ENCODE measurements around the gene ESPNL. TPM values are rescaled to one million over a fixed set of nuclear protein-coding genes. Genes with fewer than 3 reads are reported as not detected.
A peak's percentile ranks its signal among the peaks of the same experiment; 100 is the strongest.

ESPNL gene
- total RNA-seq, 2 experiments from 2014 or later = 0.05 to 0.15 TPM

DNA sequence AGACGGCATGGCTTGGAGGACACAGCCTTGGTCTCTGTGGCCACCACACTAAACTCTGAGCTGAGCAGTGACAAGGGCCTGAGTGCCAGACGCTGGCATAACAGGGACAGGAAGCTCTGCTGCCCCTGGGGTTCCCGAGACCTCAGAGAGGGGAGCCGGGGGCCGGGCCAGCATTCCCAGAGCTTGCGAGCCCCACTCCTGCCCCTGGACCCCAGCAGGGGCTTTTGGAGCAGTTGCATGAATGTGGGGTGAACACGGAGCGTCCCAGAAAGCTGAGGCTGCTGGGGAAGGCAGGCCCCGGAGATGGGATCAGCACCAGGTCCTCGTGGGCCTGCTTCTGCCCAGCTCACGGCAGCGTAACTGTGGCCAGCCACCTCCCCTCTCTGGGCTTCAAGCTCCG is 51.1 kb downstream of the ESPNL start:
- Mint-ChIP-seq H3K36me3 (ENCODE audit: low read depth) (no peaks in the 10 kb centered on the region), H3K4me3 (no peak overlapping the region), H3K27me3 (ENCODE audit: low read depth) (no peaks in the 10 kb centered on the region), H3K4me1 (ENCODE audit: low read depth) (no peaks in the 10 kb centered on the region), H3K27ac (no peak overlapping the region), H3K9me3 (peaks cover 3% of the 10 kb centered on the region)
- CTCF ChIA-PET = no interaction called here
- intact Hi-C loops (cut with micrococcal nuclease) = no loop called here
- no peak for DNase-seq

- intact Hi-C loops (cut with micrococcal nuclease) = no loop called here
- H3K27ac Mint-ChIP-seq = no peak overlapping the region
- CTCF ChIA-PET = no interaction called here
Measured at GRCh38 chr2:238151628-238152235, 51.6 kb downstream of the ESPNL start.

DNA sequence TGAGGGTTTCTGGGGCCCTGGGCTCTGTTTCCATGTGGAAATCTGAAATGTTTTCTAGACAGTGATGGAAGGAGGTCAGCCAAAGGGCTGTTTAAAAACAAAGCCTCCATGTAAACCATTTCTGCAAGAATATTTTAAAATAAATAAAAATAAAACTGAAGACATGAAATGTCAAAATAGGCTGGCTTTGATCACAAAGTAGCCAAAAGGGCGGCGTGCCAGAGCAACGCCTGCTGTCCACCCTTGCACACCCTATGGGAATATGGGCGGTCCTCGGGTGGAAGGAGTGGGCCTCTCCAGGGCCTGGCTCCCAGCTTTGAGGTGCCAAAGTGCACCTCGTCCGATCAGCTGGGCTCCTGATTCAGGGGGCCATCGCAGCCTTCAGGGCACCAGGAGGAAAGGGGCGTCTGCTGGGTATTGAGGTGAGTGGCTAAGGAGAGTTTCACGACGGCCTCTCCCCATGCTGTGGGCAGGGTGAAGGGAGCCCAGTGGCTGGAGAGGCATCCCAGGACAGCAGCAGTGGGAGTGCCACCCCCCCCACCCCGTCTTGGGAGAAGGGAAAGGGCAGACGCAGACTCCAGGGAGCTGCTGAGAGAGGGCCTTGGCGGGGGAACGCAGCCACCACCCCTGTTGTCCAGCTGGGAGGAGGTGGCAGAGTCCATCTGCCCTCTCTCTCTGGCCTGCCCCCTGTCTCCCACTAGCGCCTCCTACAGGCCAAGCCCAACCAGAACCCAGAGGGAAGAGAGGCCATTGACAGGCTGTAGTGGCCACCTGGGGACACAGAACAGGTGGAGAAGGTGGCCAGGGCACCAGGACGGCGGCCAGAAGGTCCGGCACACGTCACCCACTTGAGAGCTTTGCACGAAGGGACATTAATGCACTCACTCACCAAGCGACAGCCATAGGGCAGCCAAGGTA is 52.9 kb downstream of the ESPNL start:
- Mint-ChIP-seq H3K9me3 (peaks cover 3% of the 10 kb centered on the region), H3K36me3 (ENCODE audit: low read depth) (no peaks in the 10 kb centered on the region)
- no peak for DNase-seq

More at GRCh38 chr2:238151628-238152235, 51.6 kb downstream of the ESPNL start:
- Mint-ChIP-seq H3K27me3 (ENCODE audit: low read depth) (no peaks in the 10 kb centered on the region), H3K36me3 (ENCODE audit: low read depth) (no peaks in the 10 kb centered on the region), H3K4me3 (no peak overlapping the region), H3K4me1 (ENCODE audit: low read depth) (no peaks in the 10 kb centered on the region), H3K9me3 (peaks cover 3% of the 10 kb centered on the region)
- no peak for DNase-seq

DNA sequence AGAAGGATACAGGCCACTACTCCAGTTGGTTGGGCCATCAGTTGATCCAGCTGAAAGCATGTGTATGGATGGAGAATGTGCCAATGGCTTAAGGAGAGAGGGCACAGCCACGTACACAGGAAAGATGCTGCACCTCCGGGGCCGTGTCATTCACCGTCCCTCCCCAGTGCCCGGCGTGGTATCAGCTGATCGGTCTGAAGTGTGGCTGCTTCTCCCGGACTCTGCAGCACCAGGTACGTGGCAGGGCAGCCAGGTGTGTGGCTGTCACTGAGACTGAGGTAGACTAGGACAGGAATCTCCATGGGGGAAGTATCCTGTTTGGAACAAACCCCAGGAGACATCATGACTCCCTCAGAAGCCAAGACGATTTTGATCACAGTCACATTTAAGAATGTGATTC is 54.4 kb downstream of the ESPNL start:
- CTCF ChIA-PET = interaction anchor here (0.7 kb wide), 1 partner anchor 12 kb away, joined by 3 read pairs; no protein-coding TSS in a partner anchor
- Mint-ChIP-seq H3K27me3 (ENCODE audit: low read depth) (peaks cover 4% of the 10 kb centered on the region), H3K27ac (no peak overlapping the region), H3K9me3 (peaks cover 3% of the 10 kb centered on the region), H3K36me3 (ENCODE audit: low read depth) (no peaks in the 10 kb centered on the region), H3K4me1 (ENCODE audit: low read depth) (peaks cover 4% of the 10 kb centered on the region), H3K4me3 (no peak overlapping the region)
- DNase-seq = no peak
- intact Hi-C loops (cut with micrococcal nuclease) = no loop called here

More for the DNA sequence above, 52.9 kb downstream of the ESPNL start:
- no peaks in the 10 kb centered on the region for H3K27me3 Mint-ChIP-seq (ENCODE audit: low read depth)
- CTCF ChIA-PET = no interaction called here
- no peak overlapping the region for H3K27ac Mint-ChIP-seq
- intact Hi-C loops (cut with micrococcal nuclease) = no loop called here
- H3K4me3 Mint-ChIP-seq = no peak overlapping the region
- no peaks in the 10 kb centered on the region for H3K4me1 Mint-ChIP-seq (ENCODE audit: low read depth)

DNA sequence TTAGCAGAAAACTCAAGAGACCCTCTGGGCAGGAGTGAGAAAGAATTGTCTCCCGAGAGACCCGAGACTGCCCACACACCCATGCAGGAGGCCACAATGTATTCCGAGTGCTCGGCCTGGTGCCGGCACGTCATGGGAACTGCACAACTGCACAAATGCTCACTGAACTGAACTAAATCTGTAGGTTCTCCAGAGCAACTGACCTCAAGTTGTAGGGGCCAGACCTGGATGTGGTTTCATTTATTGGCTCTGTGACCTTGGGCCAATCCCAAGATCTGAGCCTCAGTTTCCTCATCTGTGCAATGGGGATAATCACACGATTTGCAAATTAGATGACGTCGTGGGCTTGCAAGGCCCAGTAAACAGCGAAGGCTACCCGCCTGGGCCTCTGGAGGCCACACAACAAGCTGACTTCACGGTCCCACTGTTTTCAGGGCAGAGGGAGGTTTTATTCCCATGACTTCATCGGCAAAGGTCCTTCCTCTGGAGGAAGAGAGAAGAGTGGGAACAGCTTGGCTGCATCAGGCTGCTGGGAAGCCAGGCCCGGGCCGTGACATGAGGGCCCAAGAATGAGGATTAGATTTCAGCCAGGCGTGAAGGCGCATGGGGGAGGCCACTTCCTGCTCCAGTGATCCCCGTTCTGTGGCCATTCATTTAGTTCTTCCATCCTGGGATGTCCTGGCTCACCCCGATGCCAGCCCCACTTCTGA is 55.1 kb downstream of the ESPNL start:
- no peak overlapping the region for H3K27ac Mint-ChIP-seq
- peaks cover 7% of the 10 kb centered on the region for H3K4me1 Mint-ChIP-seq (ENCODE audit: low read depth)
- no peaks in the 10 kb centered on the region for H3K36me3 Mint-ChIP-seq (ENCODE audit: low read depth)
- peaks cover 9% of the 10 kb centered on the region for H3K27me3 Mint-ChIP-seq (ENCODE audit: low read depth)
- H3K9me3 Mint-ChIP-seq = peaks cover 3% of the 10 kb centered on the region
- DNase-seq = no peak
- H3K4me3 Mint-ChIP-seq = no peak overlapping the region
- CTCF ChIA-PET = no interaction called here
- intact Hi-C loops (cut with micrococcal nuclease) = loop anchor here (5.0 kb wide), 1 partner anchor 188 kb away; the partner anchor contains the start of gene UBE2F

DNA sequence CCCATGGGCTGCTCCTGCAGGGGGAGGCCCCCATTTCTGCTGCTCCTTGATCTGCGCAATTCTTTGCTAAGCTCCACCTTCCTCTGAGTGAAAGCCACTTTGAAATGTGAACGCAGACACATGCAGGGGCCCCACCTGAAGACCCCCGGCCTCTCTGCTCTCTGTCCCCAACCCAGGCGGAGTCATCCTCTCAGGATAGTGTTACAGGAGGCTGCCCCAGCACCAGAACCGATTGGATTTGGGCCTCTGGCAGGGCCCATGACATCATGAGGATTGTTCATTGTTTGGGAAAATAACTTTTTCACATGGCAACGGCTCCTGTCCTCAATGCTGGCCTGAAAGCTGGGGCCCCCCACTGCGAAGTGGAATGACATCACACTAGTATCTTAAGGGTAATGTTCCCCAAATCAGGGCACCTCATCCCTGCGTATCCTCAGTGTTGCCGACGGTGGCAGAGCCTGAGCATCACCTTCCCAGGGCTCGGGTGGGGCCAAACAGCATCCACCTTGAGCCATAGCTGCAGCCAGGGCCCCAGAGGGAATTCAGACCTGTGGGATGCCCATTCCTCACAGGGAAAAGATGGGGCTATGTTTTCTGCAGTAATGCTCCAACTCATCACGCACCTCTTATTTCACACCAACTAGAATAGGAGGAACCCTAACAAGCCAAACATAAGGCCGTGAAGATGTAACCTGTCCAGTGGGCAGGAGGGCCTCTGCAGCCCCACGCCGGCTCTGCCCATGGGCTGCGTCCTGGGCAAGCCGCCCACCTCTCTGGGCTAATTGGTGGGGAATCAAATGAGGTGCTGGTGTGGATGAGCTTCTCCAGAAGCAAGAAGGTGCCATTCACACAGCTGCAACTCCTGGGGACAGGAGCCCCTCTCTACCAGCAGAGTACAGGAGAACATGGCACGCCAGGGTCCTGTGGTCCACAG is 55.9 kb downstream of the ESPNL start:
- no peak overlapping the region for H3K4me3 Mint-ChIP-seq
- peaks cover 3% of the 10 kb centered on the region for H3K9me3 Mint-ChIP-seq
- H3K27ac Mint-ChIP-seq = no peak overlapping the region
- H3K27me3 Mint-ChIP-seq (ENCODE audit: low read depth) = peaks cover 13% of the 10 kb centered on the region
- DNase-seq = no peak
- peaks cover 7% of the 10 kb centered on the region for H3K4me1 Mint-ChIP-seq (ENCODE audit: low read depth)
- CTCF ChIA-PET = no interaction called here
- no peaks in the 10 kb centered on the region for H3K36me3 Mint-ChIP-seq (ENCODE audit: low read depth)
- intact Hi-C loops (cut with micrococcal nuclease) = loop anchor here (5.0 kb wide), 1 partner anchor 189 kb away; the partner anchor contains the start of gene UBE2F

DNA sequence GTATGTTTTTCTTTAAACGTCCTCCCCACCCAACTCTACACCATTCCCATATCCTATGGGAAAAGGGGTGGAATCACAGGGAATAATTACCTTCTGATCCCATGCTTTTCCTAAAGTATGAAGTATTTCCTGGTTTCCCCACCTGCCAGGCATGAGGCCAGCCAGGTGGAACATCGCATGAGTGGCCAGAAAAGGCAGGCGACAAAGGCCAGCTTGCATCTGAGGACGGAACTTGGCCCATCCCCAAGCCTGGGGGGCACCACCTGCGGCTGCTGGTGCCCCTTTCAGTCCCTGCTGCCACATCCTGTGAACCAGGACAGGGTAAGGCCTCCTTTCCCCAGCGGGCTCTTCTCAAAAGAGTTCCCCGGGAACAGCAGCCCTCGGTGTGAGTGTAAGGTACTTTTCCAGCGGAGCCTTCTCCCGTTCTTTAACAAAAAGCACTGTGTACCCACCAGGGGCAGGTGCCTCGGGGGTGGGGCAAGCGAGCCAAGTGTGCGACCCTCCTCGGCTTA is 57.4 kb downstream of the ESPNL start:
- intact Hi-C loops (cut with micrococcal nuclease) = loop anchor here (1.0 to 5.0 kb wide), 2 partner anchors 106 to 190 kb away; partner anchors contain the start of gene UBE2F
- no peak overlapping the region for H3K27ac Mint-ChIP-seq
- H3K4me1 Mint-ChIP-seq (ENCODE audit: low read depth) = peaks cover 7% of the 10 kb centered on the region
- DNase-seq = no peak
- H3K9me3 Mint-ChIP-seq = peaks cover 3% of the 10 kb centered on the region
- peaks cover 15% of the 10 kb centered on the region for H3K27me3 Mint-ChIP-seq (ENCODE audit: low read depth)
- CTCF ChIA-PET = no interaction called here
- no peaks in the 10 kb centered on the region for H3K36me3 Mint-ChIP-seq (ENCODE audit: low read depth)
- H3K4me3 Mint-ChIP-seq = no peak overlapping the region

GRCh38 chr2:238158018-238158508 is 57.9 kb downstream of the ESPNL start:
- CTCF ChIA-PET = no interaction called here
- Mint-ChIP-seq H3K27ac (no peak overlapping the region), H3K27me3 (ENCODE audit: low read depth) (peaks cover 15% of the 10 kb centered on the region), H3K36me3 (ENCODE audit: low read depth) (no peaks in the 10 kb centered on the region), H3K4me1 (ENCODE audit: low read depth) (peaks cover 7% of the 10 kb centered on the region), H3K9me3 (peaks cover 3% of the 10 kb centered on the region), H3K4me3 (no peak overlapping the region)
- DNase-seq = no peak
- intact Hi-C loops (cut with micrococcal nuclease) = loop anchor here (1.0 to 5.0 kb wide), 2 partner anchors 105 to 191 kb away; partner anchors contain the start of gene UBE2F

GRCh38 chr2:238158509-238159070 is 58.5 kb downstream of the ESPNL start, which contains the start of gene ERFE:
TSS of gene ERFE (plus strand) at chr2:238158970. CDS start at chr2:238159008, 38 bp downstream.
- Mint-ChIP-seq H3K27me3 (ENCODE audit: low read depth) (peaks cover 17% of the 10 kb centered on the region), H3K9me3 (peaks cover 3% of the 10 kb centered on the region), H3K36me3 (ENCODE audit: low read depth) (no peaks in the 10 kb centered on the region), H3K4me1 (ENCODE audit: low read depth) (peaks cover 7% of the 10 kb centered on the region), H3K4me3 (peak within 1 kb of the TSS; percentile 62), H3K27ac (no peak within 1 kb of the TSS)
- CTCF ChIA-PET = interaction anchor here (0.7 kb wide), 1 partner anchor 14 kb away, joined by 3 read pairs; no protein-coding TSS in a partner anchor
- DNase-seq = peak; percentile 61
- intact Hi-C loops (cut with micrococcal nuclease) = loop anchor here (1.0 to 5.0 kb wide), 2 partner anchors 105 to 191 kb away; partner anchors contain the start of gene UBE2F

DNA sequence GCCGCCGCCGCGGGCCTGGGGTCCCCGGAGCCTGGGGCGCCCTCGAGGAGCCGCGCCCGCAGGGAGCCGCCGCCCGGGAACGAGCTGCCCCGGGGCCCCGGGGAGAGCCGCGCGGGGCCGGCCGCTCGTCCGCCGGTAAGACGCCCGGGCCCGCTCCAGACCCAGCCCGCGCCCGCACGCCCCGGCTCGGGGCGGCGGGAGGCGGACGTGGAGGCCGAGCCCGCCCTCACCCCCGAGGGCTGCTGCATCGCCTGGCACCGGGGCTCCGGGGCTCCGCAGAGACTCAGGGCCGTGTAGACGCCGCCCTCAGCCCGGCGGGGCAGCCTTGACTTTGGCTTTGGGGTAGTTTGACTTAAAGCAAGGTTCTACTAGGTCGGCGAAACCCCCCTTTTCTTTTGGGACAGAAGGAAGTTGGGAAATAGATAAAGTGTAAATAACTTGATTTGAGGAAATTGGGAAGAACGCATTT is 59.0 kb downstream of the ESPNL start:
- DNase-seq = peak; percentile 25
- Mint-ChIP-seq H3K36me3 (ENCODE audit: low read depth) (no peaks in the 10 kb centered on the region), H3K4me3 (peak overlapping the region; percentile 62), H3K4me1 (ENCODE audit: low read depth) (peaks cover 7% of the 10 kb centered on the region), H3K27me3 (ENCODE audit: low read depth) (peaks cover 17% of the 10 kb centered on the region), H3K9me3 (peaks cover 2% of the 10 kb centered on the region), H3K27ac (no peak overlapping the region)
- intact Hi-C loops (cut with micrococcal nuclease) = loop anchor here (5.0 kb wide), 1 partner anchor 192 kb away; the partner anchor contains the start of gene UBE2F
- CTCF ChIA-PET = interaction anchor here (0.6 to 2.6 kb wide), 3 partner anchors 13 to 235 kb away, joined by 3 to 11 read pairs (median 3); no protein-coding TSS in a partner anchor
